ENCODE measurements around the gene WDR93.

DNA sequence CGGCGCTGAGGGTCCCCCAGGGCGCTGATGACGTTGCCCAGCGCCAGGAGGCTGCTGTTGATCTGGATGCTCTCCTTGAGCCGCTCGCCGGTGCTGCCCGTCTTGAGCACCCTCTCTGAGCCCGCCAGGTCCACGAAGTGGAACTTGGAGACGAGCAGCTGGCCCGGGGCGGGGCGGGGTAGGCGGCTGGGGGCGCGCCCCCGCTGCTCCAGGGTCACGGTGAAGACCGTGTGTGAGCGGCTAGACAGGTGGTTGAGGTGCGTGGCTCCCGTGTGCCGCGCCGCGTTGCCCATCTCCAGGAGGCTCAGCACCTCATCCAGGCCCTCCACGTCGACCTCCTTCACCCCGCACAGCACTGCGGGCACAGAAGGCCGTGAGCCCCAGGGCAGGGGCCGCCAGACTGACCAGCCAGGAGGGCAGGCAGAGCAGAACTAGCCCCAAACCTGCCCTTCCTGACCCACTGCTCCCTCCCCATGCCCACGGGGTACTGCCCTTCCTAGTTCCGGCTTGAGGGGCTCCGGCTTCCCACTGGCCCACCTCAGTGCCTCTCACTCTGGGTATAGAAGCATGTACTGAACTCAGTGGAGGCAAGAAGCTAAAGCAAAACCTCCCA lies 41.5 kb upstream of the WDR93 start:
- TF ChIP-seq FOXP2 (optimal IDR thresholded peaks at IDR 0.05; ENCODE audit: borderline replicate concordance, extremely low read depth, extremely low read length, insufficient read depth), result no peak
- no peak for TF ChIP-seq POLR2AphosphoS5 (IDR thresholded peaks at IDR 0.05; ENCODE audit: low read depth, low read length)
- TF ChIP-seq SIN3A (IDR thresholded peaks at IDR 0.05; ENCODE audit: borderline replicate concordance, insufficient read depth, low read length), result no peak
- TF ChIP-seq TAF1 (IDR thresholded peaks at IDR 0.05; ENCODE audit: borderline replicate concordance, insufficient read depth, low read length), result no peak

Measured in PFSK-1 (cell line).